Measurements from ENCODE around the gene SRPX2. TPM values are rescaled to one million over a fixed set of nuclear protein-coding genes. Genes with fewer than 3 reads are reported as not detected.

SRPX2 gene
- total and polyA plus RNA-seq, 12 donors: 4.2 to 27.5 (median 6.9) TPM

GRCh38 chrX:100645106-100645505 is 1.1 kb downstream of the SRPX2 start:
- 66 to 70% methylated on average over 4 of the region's 4 CpGs for WGBS, 2 donors
- Histone ChIP-seq H3K27ac (peak overlapping the region in 8 of 10 donors; percentile 27 to 88 (median 57)), H3K27me3 (peaks cover 0 to 75% (median 0%) of the 10 kb centered on the region in 7 donors), H3K9me3 (no peaks in the 10 kb centered on the region), H3K36me3 (no peaks in the 10 kb centered on the region), H3K4me1 (peaks cover 0 to 26% (median 1%) of the 10 kb centered on the region in 9 donors), H3K4me3 (peak overlapping the region in 9 of 10 donors; percentile 16 to 47 (median 32))
- DNase-seq (no peak), ATAC-seq (no peak)
- TF ChIP-seq, protein P1, sequence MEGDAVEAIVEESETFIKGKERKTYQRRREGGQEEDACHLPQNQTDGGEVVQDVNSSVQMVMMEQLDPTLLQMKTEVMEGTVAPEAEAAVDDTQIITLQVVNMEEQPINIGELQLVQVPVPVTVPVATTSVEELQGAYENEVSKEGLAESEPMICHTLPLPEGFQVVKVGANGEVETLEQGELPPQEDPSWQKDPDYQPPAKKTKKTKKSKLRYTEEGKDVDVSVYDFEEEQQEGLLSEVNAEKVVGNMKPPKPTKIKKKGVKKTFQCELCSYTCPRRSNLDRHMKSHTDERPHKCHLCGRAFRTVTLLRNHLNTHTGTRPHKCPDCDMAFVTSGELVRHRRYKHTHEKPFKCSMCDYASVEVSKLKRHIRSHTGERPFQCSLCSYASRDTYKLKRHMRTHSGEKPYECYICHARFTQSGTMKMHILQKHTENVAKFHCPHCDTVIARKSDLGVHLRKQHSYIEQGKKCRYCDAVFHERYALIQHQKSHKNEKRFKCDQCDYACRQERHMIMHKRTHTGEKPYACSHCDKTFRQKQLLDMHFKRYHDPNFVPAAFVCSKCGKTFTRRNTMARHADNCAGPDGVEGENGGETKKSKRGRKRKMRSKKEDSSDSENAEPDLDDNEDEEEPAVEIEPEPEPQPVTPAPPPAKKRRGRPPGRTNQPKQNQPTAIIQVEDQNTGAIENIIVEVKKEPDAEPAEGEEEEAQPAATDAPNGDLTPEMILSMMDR (IDR thresholded peaks at IDR 0.05): no peak
- intact Hi-C loops (cut with DNase I): no loop called here

- no peak overlapping the region for H3K4me3 ChIP-seq
- H3K36me3 ChIP-seq: no peaks in the 10 kb centered on the region
- no peaks in the 10 kb centered on the region for H3K9me3 ChIP-seq
- peaks cover 0 to 33% (median 6%) of the 10 kb centered on the region in 9 donors for H3K4me1 ChIP-seq
- peak overlapping the region in 6 of 10 donors; percentile 46 to 88 (median 80) for H3K27ac ChIP-seq
- DNase-seq: peak in 1 of 2 donors; percentile 4
- peak in 1 of 8 donors; percentile 7 for ATAC-seq
- TF ChIP-seq, protein P1 (IDR thresholded peaks at IDR 0.05): no peak
- intact Hi-C loops (cut with DNase I): no loop called here
- peaks cover 0 to 56% (median 0%) of the 10 kb centered on the region in 7 donors for H3K27me3 ChIP-seq
- WGBS, 2 donors: 0 to 36% methylated on average over 1 of the region's 1 CpG
Observed at GRCh38 chrX:100647095-100647494, 3.1 kb downstream of the SRPX2 start.

- no peak for DNase-seq
- intact Hi-C loops (cut with DNase I): no loop called here
- ATAC-seq: no peak
- Histone ChIP-seq H3K4me1 (peaks cover 0 to 33% (median 6%) of the 10 kb centered on the region in 9 donors), H3K36me3 (no peaks in the 10 kb centered on the region), H3K9me3 (no peaks in the 10 kb centered on the region), H3K4me3 (no peak overlapping the region), H3K27me3 (peaks cover 0 to 51% (median 0%) of the 10 kb centered on the region in 7 donors), H3K27ac (peak overlapping the region in 9 of 10 donors; percentile 40 to 88 (median 77))
- WGBS, 2 donors: 90 to 93% methylated on average over 2 of the region's 2 CpGs
- TF ChIP-seq, protein P1 (IDR thresholded peaks at IDR 0.05): no peak
Observed at GRCh38 chrX:100647739-100648138, 3.7 kb downstream of the SRPX2 start.

- Histone ChIP-seq H3K27ac (peak overlapping the region; percentile 22 to 91 (median 78)), H3K36me3 (no peaks in the 10 kb centered on the region), H3K4me3 (no peak overlapping the region), H3K9me3 (no peaks in the 10 kb centered on the region), H3K27me3 (peaks cover 0 to 43% (median 0%) of the 10 kb centered on the region in 7 donors), H3K4me1 (peaks cover 0 to 33% (median 6%) of the 10 kb centered on the region in 9 donors)
- TF ChIP-seq, protein P1 (IDR thresholded peaks at IDR 0.05): no peak
- 64 to 68% methylated on average over 8 of the region's 8 CpGs for WGBS, 2 donors
- intact Hi-C loops (cut with DNase I): no loop called here
- ATAC-seq: peak; percentile 39 to 71 (median 62)
- DNase-seq: peak in 1 of 2 donors; percentile 21
Observed at GRCh38 chrX:100648458-100649417, 4.7 kb downstream of the SRPX2 start.
